DMS153 treated with DMSO at 0.1 percent for 48 hours (cell line): ENCODE data around the gene C10orf90.

Experiments
- DNase-seq: peaks from one replicate; lab custom pipeline; 2025; ENCODE audit not compliant: unreplicated experiment; lab: John Stamatoyannopoulos, UW

The C10orf90 gene

GRCh38 chr10:126675656-126676438 lies 5.4 kb upstream of the C10orf90 start:
- DNase-seq, result no peak

- no peak for DNase-seq
Observed at GRCh38 chr10:126674741-126675515, 4.4 kb upstream of the C10orf90 start.

DNA sequence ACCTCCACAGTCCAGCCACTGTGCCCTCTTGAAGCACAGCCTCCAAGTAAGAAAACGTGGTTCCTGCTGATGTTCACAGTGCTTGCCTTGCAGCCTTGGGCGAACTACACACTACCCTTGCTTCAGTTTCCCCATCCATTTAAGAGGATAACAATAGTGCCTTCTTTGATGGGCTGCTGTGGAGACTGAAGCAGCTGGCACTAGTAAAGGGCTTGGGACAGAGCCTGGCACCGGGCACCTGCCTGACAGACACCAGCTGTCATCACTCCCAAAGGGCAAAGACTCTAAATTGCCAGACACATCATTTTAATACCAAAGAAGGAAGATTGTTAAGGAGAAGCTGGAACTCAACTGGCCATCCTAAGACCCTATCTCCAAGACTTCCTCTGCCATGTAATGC lies 3.1 kb upstream of the C10orf90 start:
- no peak for DNase-seq

GRCh38 chr10:126671402-126671975 lies 996 bp upstream of the C10orf90 start:
- DNase-seq, result no peak

- no peak for DNase-seq
Observed at GRCh38 chr10:126670895-126671261, 385 bp upstream of the C10orf90 start.

GRCh38 chr10:126669168-126669567 lies 1.3 kb downstream of the C10orf90 start:
- DNase-seq, result no peak

GRCh38 chr10:126668505-126668904 lies 2.0 kb downstream of the C10orf90 start:
- DNase-seq, result no peak

DNA sequence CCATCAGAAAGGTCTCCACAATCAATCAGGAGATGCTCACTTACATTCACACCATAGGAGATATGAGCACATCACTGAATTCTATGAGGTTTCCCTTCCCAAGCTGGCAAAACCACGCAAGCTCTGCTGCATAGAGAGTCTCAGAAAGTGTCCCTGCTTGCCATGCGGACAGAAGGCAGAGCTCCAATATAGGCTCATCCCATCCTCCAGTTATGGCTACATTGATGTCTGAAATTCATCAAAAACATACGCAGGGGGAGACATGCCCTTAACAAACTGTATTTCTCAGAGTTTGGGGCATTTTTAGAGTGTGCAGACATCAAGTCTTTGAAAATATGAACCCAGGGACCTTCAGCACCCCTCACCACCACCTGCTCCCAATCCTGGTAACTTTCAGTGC lies 2.9 kb downstream of the C10orf90 start:
- no peak for DNase-seq

- DNase-seq, result no peak
Observed at GRCh38 chr10:126665207-126665606, 5.3 kb downstream of the C10orf90 start.

DNA sequence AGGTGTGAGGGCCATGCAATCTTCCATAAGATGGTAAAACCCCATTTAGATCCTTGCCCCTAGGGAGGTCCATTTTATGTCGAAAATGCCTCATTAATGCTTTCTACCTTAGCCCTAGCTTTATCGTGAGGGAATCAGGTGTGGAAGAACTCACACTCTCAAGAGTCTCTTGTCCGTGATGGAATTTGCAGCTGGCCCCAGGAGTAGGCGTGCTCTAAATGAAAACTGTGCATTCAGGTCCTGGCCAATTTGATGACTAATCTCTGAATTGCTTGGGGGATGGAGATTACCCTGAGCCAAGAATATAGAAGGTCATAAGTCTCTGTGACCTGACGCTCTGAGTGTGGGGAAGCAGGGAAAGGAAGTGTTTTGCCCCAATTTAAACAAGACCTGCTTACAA lies 6.6 kb downstream of the C10orf90 start:
- no peak for DNase-seq

DNA sequence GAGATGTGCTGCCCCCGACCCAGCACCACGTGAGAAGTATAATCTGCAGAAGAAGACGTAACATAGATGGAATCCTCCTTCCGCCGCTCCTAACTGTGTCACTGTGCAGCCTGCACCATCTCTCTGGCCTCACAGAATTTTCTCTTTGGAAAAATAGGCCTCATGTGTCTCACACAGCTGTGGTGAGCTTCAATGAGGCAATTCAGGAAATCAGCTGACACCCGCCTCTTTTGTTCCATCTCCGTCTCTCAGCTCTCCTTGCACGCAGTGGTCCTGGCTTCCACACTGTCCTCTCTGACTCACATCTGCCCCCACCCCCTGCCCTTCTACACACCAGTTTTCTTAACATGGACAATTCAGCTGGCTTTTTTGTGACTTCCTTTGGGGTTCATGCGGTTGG lies 7.2 kb downstream of the C10orf90 start:
- DNase-seq, result no peak

DNA sequence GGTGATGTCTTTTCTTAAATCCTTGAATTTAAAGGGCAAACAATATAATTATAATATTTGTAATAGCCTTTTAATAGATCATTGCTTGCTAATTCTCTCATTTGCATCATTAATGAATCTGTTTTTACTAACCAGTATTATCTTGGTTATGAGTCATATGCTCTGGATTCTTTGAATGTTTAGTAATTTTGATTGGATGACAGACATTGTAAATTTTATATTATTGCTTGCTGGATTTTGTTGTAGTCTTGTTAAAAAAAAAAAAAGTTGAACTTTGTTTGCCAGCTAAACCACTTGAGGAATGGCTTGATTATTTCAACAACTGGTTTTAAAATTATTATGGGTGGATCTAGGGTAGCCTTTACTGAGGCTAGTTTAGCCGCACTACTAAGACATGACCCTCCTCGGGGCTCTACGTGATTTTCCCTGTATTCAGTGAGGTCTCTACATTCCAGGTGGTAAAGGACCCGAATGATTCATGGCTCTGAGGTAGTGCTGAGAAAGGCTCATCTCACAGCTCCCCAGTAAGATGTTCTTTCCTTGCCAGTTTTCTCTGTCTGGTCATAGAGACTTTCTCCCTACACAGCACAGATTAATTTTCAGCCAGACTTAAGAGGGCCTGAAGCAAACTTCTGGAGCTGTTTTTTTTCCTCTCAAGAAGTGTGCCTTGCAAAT lies 8.5 kb downstream of the C10orf90 start:
- DNase-seq, result no peak

GRCh38 chr10:126661356-126661755 lies 9.1 kb downstream of the C10orf90 start:
- no peak for DNase-seq

DNA sequence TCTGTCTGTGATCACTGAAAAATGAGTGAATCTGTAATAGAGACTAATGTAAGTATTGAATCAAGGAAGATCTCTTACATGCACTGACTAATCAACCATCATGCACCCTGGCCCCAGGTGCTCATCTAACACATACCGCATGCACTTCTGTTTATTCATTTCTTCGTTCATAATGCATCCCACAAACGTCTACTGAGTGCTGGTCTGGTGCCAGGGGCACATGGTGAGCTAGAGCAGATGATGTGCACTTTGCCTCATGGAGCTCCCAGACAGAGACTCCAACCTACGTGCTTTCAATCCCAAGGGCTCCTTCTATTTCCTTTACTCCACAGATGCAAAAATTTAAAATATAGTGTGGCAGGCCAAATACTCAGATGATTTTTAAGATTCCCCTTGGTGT lies 10.7 kb downstream of the C10orf90 start:
- no peak for DNase-seq

- DNase-seq, result no peak
Observed at GRCh38 chr10:126658928-126659327, 11.6 kb downstream of the C10orf90 start.

- no peak for DNase-seq
Observed at GRCh38 chr10:126654579-126654978, 15.9 kb downstream of the C10orf90 start.

DNA sequence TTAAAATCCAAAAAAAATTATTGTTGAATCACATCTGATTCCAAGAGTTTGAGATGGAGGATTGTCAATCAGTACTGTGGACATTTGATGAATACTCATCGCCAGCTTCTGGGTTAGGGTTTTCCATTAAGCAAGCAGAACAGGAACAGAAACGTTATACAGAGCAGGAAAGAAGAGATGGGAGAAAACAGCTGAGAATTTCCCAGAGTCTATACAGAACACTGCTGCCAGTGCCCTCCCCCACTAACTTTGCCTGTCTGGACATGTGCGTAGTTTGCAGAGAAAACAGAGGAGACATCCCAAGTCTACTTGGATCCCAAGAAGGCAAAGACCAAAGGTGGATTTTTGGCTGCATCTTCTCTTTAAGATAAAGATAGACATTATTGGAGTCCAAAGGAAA lies 19.0 kb downstream of the C10orf90 start:
- DNase-seq, result no peak

DNA sequence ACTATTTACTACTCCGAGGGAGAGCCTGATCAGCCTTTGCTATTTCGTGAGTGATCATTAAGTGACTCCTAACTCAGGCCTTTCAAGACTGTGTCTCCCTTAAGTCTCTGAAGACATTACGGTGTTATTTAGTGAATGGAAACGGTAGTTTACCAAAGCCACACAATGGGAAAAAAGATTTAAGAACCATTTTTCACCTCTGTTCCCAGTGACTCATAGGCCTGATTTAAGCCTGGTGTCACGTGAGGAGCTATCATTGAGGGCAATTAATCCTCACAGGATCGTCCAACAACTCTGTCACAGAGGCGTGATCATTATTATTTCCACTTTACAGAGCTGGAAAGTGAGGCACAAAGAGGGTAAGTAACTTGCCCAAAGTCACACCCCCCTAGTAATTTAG lies 20.3 kb downstream of the C10orf90 start:
- no peak for DNase-seq

GRCh38 chr10:126647116-126647515 lies 23.4 kb downstream of the C10orf90 start:
- DNase-seq, result no peak

DNA sequence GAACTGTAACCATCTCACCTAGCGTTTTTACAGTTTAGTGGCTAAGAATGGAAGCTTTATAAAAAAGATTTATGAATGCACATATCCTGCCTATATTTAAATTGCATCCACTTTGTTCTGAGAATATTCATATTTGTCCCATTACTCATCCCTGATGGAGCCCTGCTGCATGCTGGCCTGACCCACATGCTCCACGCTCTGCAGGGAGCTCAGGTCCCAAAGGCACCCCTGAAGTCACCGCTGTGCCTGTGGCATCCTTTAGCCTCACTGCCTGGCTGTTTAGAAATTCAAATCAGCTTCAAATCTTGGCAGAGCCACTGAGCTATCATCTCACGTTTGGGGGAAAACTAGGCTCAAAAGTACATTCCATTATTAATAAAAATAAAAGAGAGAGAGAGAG lies 24.4 kb downstream of the C10orf90 start:
- DNase-seq, result no peak

GRCh38 chr10:126640401-126640800 lies 30.1 kb downstream of the C10orf90 start:
- DNase-seq, result no peak

GRCh38 chr10:126639084-126639483 lies 31.4 kb downstream of the C10orf90 start:
- DNase-seq, result no peak
